HG03469 (cell line): ENCODE data around the gene CENPP.
"Not testable (repeated sequence)": the region's sequence is repeated elsewhere in the genome, so short reads cannot be mapped to it uniquely, and the experiment has no call there.

Experiments used
- ATAC-seq: cut with Tn5 transposase; IDR thresholded peaks from one replicate; pipeline ENCODE4 v1.9.1; 2021; ENCODE audit warnings: mild to moderate bottlenecking, moderate library complexity, moderate number of reproducible peaks; ENCODE audit not compliant: unreplicated experiment

The CENPP gene

DNA sequence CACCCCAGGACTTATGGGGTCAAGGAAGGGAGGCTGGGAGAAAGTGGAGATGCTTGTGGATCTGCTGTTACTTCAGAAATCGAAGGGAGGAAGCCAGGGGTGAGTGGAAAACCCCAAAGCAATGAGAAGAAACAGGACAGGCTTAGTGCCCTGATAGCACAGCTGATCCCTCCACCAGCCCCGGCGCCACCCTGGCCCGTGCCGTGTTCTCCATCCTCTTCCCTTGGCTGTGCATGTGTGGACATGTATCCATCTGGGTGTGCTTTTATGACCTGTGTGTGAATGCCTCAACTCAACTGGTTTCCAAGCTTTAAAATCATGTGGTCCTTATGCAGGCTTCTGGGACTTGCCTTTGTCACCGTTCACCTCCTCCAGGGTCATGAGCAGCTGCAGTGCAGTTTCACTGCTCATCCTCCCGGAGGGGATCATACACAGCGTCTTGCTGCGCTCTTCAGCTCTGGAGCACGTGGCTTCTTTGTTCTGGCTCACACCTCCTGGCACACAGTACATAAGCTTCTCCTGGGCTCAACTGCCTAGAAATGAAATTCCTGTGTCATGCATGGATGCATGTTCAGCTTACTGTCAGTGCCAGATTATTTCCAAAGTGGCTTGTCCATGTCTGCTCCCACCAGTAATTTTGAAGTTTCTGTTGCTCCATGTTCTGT is 286.0 kb downstream of the CENPP start:
- no peak for ATAC-seq

DNA sequence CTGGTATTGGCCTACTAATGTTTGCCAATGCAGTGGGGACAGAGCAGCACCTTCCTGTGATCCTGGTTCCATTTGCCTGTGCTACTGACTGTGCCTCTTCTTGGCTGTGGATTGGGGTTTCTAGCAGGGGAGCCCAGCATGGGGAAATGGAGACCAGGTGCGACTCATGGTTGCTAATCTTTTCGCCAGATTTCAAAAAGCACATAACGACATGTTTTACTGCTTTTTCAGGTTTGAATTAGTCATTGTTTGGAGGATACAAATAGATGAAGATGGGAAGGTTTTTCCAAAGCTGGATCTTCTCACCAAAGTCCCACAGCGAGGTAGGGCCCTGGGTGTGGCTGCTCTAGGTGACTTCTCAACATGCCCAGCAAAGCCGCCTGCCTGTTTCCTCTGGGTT is 286.5 kb downstream of the CENPP start:
- ATAC-seq, result no peak

DNA sequence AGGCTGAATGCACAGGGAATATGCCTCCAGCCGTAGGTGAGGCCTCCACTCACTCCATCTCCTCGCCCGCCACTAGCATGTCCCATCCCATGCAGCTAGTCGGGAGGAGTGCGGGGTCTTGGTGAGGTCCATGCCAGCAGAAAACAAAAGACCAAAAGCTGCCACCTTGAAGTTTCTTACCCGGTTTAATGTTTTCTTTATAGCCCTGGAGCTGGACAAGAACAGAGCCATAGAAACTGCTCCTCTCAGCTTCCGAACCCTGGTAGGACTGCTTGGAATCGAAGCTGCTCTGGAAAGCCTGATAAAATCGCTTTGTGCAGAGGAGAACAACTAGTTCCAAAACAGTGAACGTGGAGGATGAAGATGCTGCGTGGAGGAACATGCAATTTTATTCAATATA is 287.1 kb downstream of the CENPP start:
- no peak for ATAC-seq

DNA sequence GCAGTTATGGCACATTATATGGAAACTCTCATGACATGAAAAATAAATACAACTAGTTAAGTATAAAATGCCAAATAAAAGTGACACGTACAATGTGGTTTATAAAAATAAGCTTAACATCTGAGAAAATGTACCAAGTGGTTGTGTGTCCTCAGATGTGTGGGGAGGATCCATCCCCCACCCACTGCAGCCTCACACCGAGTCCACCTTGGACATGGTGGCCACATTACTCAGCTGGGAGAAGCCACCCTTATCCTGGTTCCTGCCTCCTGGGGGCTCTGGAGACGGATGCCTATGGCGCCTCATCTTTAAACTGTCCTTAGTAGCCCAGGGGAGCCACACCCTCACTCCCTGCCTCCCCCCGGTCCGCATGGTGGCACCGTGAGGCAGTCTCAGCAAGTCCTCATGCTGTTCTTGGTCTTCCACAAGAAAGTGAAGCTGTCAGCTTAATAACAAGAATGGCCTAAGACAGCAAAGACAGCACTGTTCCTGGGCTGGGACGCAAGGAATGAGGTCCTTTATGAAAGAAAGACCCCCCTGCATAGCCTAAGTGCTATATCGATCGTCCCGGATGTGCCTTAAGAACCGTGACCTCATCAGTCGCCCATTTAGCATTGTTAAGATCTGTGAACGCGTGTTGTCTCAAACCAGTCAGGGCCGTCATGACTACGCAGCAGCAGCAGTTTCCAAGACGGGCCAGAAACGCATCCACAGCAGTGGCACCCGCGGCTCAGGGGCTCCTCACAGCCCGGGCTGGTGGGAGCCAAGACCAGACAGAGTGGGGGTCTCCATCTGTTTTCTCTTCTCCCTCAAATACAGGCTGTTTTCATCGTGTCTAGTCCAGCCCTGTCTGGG is 287.7 kb downstream of the CENPP start:
- ATAC-seq, result no peak

DNA sequence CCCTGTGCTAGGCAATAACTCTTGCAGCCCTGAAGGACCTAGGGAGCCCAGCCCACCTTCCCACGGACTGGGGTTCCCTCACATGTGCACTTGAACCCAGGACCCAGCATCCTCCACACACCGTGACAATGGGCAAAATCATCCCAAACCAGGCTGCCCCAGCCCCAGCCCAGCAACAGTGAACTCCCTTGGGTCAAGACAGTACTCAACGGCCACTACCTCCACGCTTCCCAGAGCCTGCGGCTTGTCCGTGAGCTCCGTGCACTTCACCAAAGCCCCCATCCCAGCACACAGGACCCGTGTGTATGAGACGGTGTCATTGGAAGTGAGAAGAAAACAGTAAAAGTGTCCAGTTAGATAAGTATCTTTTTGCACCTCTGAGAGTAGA is 288.4 kb downstream of the CENPP start:
- ATAC-seq, result no peak

DNA sequence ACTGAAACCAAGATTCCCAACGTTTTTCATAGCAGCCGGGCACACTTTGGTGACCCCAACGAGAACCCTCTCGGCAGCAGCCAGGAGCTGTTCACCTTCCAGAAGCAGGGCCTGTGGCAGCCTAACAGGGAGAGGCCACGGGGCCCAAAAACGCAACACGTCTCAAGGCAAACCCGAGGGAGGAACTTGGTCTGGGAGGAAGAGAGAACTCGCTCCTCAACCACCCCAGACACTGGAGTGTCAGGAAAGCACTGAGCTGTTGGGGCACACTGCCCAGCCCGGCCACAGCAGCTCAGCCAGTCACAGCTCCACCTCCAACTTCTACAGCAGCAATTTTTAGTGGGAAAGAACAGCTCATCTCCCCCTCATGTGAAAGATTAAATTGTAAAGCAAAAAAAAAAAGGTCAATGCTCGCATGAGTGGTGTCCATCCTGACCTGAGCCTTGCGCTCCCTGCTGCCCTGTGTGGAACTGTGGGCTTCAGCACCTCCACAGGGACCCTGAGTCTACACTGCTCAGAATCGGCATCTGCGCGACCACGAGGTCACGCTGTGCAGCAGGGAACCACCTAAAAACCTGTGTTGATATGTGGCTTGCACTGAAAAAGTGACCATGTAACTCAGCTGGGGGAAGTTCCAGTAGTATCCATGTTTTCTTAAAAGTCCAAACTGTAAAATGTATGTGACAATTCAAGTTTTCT is 289.2 kb downstream of the CENPP start:
- ATAC-seq, result no peak

DNA sequence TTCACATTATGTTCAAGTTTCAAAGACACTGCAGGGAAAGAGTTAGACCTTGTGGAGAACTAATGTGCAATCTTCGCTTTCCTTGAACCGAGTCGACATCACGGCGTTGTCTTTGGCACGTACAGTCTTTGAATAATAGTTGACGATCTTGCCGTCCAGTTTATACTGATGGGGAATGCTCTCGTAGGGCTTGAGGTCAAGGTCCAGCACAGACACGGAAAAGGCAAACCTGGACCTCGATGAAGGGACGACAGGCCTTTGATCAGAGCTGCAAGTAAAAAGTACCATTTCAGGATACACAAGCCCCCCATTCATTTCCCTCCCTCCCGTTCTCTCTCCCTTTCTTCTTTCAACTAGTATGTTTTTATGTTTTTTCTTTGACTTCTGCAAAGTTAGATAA is 290.0 kb downstream of the CENPP start:
- no peak for ATAC-seq

DNA sequence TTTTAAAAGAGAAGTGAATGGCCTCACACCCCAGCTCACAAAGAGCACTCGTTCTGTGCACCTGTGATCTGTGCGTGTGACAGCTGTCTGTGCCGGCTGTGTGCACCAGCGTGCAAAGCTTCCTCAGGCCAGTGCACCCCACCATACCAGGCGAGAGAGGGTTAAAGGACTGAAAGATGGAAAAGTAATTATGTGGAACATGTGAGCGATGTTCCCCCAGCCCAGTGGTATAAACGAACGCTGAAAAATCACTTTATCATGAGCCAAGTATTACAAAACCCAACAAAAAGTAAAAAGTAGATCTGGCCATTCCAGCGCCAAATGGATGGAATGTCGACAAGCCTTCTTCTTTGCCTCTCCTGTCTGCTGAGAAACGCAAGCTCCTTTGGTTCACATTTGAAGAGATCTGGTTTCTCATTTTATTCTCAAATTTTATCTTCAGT is 290.5 kb downstream of the CENPP start:
- ATAC-seq, result no peak

DNA sequence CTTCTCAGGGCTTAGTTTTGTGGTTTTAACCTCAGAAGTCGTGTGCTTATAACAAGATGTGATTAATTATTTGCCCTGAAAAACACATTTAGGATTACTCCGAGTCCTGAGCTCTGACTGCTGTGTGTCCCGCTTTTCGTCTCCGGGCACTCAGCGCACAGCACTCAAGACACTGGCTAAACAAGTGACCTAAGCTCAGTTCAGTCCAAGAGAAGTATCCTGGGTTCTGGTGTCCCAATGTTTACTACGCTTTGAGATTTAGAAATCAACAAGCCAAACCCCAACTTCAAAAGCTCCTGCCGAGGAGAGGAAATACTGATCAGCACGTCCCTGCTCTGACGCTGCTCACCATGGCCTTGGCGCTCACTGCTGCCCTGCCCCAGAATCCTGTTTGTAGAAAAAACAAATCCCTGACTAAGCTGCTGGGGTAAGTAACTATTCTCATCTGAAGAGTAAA is 290.9 kb downstream of the CENPP start:
- ATAC-seq, result no peak

DNA sequence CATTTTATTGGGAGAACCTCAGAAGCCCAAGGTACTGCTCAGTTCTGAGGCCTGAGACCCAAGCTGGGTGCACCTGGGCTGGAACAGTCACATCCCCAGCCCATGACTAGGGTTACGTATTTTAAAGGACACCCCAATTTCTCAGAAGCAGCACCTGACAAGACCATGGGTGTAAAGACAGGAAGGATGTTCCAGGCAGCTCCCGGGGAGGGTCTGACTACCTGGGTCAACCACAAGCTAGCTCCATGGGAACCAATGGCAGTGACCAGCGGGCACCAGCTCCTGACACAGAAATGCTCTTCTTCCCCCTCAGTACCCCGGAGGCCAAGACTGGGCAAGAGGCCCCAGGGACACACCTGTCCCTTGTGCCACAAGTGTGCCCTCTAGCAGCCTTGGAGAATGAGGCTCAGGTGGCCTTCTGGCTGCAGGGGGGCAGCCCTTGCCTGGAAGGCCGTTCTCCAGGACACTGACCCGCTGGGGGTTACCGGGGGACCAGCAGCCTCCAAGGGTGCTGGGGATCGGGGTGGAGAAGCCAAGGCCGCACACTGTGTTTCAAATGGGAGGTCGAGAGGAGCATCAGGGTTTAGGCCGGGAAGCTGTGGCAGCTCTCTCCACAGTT is 291.6 kb downstream of the CENPP start:
- ATAC-seq, result no peak

DNA sequence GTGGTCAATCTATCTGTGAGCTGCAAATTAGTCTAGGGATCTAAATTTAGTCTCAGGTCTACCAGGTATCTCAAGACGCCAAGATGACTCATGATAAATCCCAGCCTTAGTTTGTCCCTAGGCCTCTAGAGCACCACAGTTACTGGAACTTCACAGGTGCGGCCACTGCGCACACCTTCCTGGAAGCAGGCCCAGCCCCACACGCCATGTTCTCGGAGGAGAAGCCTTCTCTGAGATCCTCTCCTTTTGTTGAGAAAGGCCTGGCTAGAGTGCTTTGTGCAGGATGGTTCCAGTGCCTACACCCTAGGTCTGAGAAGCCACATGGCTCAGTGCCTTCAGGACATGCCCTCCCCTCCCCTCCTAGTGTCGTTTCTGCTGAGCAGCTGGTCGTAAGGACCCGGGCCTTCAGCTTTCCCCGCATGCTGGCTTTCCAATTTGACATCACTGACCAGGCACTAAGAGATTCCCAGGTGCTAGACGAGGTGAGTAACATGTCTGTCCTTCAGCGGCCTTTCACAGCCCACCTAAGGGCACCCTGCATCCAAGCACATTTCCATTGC is 292.3 kb downstream of the CENPP start:
- no peak for ATAC-seq

DNA sequence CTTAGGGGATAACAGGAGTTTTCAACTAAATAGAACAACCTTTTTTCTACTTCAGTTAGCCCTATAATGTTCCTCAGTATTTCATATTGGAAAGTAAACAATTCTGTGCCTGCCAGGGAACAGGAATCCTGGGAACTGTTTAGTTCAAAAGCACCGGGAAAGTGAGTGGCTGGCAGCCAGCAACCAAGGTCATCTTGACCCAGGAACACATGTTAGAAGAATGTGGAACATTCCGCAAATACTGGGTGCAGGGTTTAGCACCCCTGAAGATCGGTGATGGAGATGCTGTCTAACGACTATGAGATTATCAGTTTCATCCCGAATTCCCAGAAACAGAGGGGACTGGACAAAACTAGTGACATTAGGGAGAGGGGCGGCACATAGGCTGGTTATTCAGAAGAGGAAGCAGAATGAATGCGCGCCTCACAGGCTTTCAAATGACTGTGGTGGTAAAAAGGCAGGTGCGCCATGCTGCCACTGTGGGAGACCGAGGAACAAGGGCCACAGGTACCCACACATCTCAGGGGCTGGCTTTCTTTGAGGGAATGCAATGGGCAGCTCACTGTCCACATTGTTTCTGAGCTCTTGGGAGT is 293.0 kb downstream of the CENPP start:
- no peak for ATAC-seq

DNA sequence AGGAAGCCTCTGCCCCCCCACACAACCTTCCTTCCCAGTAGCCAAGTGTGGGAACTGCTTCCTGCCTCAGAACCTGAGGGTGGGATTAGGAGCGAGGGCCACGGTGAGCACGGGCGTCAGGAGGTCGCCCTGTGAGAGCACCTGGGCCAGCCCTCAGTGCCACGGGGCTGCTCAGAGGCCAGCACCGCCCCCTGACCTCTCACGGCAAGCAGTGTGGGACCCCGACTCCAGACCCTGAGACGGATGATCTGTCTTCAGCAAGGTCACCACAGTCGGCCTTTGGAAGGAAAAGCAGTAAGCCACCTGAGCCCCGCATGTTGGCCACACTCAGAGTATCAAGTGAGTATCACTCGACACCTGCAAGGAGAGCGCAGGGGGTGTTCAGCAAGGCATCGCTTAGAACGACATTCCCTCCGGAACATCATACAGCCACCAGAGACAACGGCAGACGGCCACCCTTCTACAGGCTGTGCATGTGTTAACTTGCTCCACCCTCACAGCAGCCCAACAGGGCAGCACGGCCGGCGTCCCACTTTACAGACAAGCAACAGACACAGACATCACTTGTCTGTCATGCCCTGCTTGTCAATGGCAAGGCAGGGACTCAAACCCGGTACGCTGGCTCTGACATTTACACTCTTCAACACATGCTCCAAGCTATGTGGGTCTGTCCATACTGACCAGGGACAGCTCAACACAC is 294.0 kb downstream of the CENPP start:
- ATAC-seq, result no peak

DNA sequence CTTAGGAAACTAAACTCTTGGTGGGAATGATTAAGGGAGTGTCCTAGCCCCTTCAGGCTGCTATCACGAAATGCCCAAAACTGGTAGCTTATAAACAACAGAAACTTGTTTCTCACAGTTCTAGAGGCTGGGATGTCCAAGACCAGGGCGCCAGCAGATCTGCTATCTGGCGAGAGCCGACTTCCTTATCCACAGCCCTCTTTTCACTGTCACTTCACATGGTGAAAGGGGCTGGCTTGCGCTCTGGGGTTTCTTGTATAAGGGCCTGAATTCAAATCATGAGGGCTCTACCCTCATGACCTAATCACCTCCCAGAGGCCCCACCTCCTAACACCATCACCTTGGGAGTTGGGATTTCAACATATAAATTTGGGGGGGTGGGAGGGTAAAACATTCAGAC is 295.1 kb downstream of the CENPP start:
- ATAC-seq, result no peak

DNA sequence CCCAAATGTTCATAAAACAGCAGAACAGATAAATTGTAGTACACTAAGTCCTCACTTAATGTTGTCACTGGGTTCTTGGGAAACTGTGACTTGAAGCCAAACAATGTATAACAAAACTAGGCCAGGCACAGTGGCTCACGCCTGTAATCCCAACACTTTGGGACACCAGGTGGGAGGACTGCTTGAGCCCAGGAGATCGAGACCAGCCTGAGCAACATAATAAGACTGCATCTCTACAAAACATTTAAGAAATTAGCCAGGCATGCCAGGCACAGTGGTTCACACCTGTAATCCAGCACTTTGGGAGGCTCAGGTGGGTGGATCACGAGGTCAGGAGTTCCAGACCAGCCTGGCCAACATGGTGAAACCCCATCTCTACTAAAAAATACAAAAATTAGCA is 298.2 kb downstream of the CENPP start:
- not testable (repeated sequence) for ATAC-seq

DNA sequence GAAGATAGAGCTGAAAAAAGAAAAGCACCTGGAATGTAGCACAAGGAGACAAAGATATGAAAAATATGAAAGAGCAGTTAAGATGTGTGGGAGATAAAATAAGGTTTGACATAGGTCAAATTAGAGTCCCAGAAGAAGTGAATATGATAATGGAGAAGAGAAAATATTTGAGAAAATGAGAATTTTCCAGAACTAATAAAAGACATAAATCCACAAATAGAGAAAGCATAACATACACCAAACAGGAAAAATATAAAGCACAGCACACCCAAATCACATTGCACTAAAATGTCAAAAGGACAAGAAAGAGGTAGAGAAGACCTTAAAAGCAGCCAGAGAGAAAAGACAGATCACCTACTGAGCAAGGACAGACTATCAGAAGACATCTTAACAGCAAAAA is 300.7 kb downstream of the CENPP start:
- no peak for ATAC-seq

DNA sequence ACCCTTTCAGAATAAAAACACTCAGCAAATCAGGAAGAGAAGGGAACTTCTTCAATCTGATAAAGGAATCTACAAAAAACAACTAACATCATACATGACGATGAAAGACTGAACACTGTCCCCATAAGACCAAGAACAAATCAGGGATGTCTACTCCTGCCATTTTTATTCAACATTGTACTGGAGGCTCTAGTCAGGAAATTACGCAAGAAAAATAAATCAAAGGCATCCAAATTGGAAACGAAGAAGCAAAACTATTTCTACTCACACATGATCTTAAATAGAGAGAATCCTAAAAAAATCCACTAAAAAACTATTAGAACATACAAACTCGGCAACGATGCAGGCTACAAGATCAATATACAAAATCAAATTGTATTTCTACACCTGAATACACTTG is 301.9 kb downstream of the CENPP start:
- no peak for ATAC-seq

DNA sequence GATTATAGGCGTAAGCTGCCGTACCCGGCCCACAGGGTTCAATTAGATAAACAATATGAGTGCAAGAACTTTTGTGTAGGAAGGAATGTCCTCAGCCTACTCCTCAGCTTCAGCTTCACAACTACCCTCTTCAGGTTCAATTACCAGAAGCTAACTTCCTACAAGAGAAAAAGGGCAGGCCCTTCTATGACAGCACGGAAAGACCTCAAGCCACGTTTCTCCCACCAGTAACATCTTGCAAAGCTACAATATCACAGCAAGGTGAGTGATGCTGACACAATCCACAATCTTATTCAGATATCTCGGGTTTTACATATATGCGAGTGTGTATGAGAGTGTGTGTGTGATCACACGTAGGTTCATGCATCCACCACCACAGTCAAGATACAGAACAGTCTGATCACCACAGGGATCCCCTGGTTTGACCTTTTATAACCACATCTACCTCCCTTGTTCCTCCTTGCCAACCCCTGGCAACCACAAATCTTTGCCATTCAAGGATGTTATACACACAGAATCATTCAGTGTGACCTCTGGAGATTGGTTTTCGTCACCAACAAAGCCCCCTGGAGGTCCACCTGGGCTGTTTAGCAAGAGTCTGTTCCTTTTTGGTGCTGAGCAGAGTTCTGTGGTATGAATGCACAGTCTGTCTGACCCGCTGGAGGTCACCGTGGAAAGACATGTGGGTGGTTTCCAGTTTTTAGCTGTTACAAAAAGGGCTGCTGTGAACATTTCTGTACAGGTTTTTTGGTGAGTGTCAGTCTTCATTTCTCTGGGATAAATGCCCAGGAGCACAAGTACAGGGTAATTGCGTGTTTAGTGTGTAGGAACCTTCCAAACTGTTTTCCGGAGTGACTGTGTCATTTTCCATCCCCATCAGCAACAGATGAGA is 305.9 kb downstream of the CENPP start:
- ATAC-seq, result no peak

DNA sequence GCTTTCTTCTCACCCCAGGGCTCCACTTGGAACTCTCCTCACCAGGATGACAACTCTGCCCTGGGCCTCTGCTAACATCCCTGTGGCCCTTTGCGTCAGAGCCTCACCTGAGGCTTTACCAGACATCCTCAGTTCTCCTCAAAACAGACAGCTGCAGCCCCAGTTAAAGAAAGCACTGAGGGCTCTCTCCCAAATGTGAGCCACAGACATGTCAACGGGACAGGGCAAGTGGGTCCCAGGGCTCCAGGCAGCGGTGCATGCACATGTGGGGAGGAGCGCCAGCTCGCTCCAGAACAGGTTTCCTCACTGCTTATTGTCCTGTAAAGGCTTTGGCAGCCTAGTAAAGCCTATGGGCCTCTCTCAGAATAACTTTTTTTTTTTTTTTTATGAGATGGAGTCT is 306.9 kb downstream of the CENPP start:
- ATAC-seq, result no peak
